GM23338 (cell line): ENCODE data around the gene TRIM71. TPM values are rescaled to one million over a fixed set of nuclear protein-coding genes. Genes with fewer than 3 reads are reported as not detected.
A peak's percentile ranks its signal among the peaks of the same experiment; 100 is the strongest.

Source experiments
- ATAC-seq: fragments of 200-7000 bp; cut with Tn5 transposase; 3 replicates; pipeline ENCODE4 v1.9.1; 2020
- DNase-seq: peaks from one replicate; pipeline ENCODE4 v3.0.0-alpha.2; 2015; ENCODE audit warnings: low spot score
- H2AFZ ChIP-seq: fragments of 200-600 bp; sonication (generic); 2 replicates; pipeline ENCODE4 v1.8.0; 2016; ENCODE audit warnings: antibody characterized with exemption, mild to moderate bottlenecking, moderate library complexity
- H3F3A ChIP-seq: fragments of 200-600 bp; sonication (generic); replicated peaks from 2 replicates; pipeline ENCODE4 v1.8.0; 2017; ENCODE audit warnings: antibody characterized with exemption, mixed run types, low read depth
- H3K27ac ChIP-seq: fragments of 200-600 bp; sonication (generic); 2 replicates; pipeline ENCODE4 v1.6.1; 2016; ENCODE audit warnings: low read depth
- H3K27me3 ChIP-seq: fragments of 200-600 bp; sonication (generic); 2 replicates; pipeline ENCODE4 v1.8.0; 2016; ENCODE audit warnings: mild to moderate bottlenecking, mixed run types, moderate library complexity; ENCODE audit not compliant: insufficient read depth
- H3K36me3 ChIP-seq: fragments of 200-600 bp; sonication (generic); 2 replicates; pipeline ENCODE4 v1.8.0; 2016; ENCODE audit warnings: mild to moderate bottlenecking; ENCODE audit not compliant: insufficient read depth
- H3K4me1 ChIP-seq: fragments of 200-600 bp; sonication (generic); 2 replicates; pipeline ENCODE4 v1.8.0; 2016; ENCODE audit warnings: mild to moderate bottlenecking, moderate library complexity; ENCODE audit not compliant: insufficient read depth
- H3K4me2 ChIP-seq: fragments of 200-600 bp; sonication (generic); 2 replicates; pipeline ENCODE4 v1.7.1; 2017; ENCODE audit warnings: mixed run types
- H3K4me3 ChIP-seq: fragments of 200-600 bp; sonication (generic); 2 replicates; pipeline ENCODE4 v1.6.1; 2016; ENCODE audit warnings: mixed run types
- H3K79me2 ChIP-seq: fragments of 200-600 bp; sonication (generic); replicated peaks from 2 replicates; pipeline ENCODE4 v1.8.0; 2017; ENCODE audit warnings: mild to moderate bottlenecking; ENCODE audit not compliant: insufficient read depth
- H3K9me2 ChIP-seq: fragments of 200-600 bp; sonication (generic); 2 replicates; pipeline ENCODE4 v1.8.0; 2017; ENCODE audit not compliant: insufficient read depth
- H4K20me1 ChIP-seq: fragments of 200-600 bp; sonication (generic); replicated peaks from 2 replicates; pipeline ENCODE4 v1.8.0; 2017; ENCODE audit warnings: mild to moderate bottlenecking; ENCODE audit not compliant: insufficient read depth
- H3K27ac Mint-ChIP-seq: 2 replicates; pipeline ENCODE4 v1.8.0; 2020; ENCODE audit warnings: inconsistent platforms, mild to moderate bottlenecking, moderate library complexity, mixed read lengths
- H3K27me3 Mint-ChIP-seq: 3 replicates; pipeline ENCODE4 v1.8.0; 2022; ENCODE audit warnings: low read depth, mild to moderate bottlenecking, moderate library complexity, mixed read lengths, inconsistent platforms; ENCODE audit not compliant: insufficient read depth, poor library complexity
- H3K36me3 Mint-ChIP-seq: 3 replicates; pipeline ENCODE4 v1.8.0; 2021; ENCODE audit warnings: low read depth, mild to moderate bottlenecking, inconsistent platforms, moderate library complexity, mixed read lengths
- H3K4me1 Mint-ChIP-seq: 3 replicates; pipeline ENCODE4 v1.8.0; 2020; ENCODE audit warnings: mild to moderate bottlenecking, inconsistent platforms, mixed read lengths
- H3K4me3 Mint-ChIP-seq: 3 replicates; pipeline ENCODE4 v1.8.0; 2021; ENCODE audit warnings: moderate library complexity, mild to moderate bottlenecking, inconsistent platforms, mixed read lengths
- H3K9me3 Mint-ChIP-seq: 3 replicates; pipeline ENCODE4 v1.8.0; 2020; ENCODE audit warnings: moderate library complexity, mild to moderate bottlenecking, inconsistent platforms, mixed read lengths
- CREB1 ChIP-seq: fragments of 250-450 bp; sonication (Bioruptor Pico); IDR thresholded peaks from 2 replicates; pipeline ENCODE4 v1.5.0; 2020; ENCODE audit warnings: low read depth, mild to moderate bottlenecking, moderate library complexity
- EZH2 ChIP-seq: fragments of 200-600 bp; sonication (generic); IDR thresholded peaks from one replicate; pipeline ENCODE4 v1.8.0; 2017; ENCODE audit warnings: antibody characterized with exemption, mild to moderate bottlenecking, low read depth; ENCODE audit not compliant: unreplicated experiment
- EZH2phosphoT487 ChIP-seq: fragments of 200-600 bp; sonication (generic); IDR thresholded peaks from one replicate; pipeline ENCODE4 v1.8.1; 2018; ENCODE audit warnings: antibody characterized with exemption; ENCODE audit not compliant: unreplicated experiment
- JUNB ChIP-seq: IDR thresholded peaks from one replicate; pipeline ENCODE4 v1.6.1; 2016; ENCODE audit warnings: antibody characterized with exemption; ENCODE audit not compliant: unreplicated experiment
- NANOG ChIP-seq: IDR thresholded peaks from 2 replicates; pipeline ENCODE4 v1.6.1; 2016; ENCODE audit warnings: antibody characterized with exemption, borderline replicate concordance
- POLR2AphosphoS5 ChIP-seq: IDR thresholded peaks from 2 replicates; pipeline ENCODE4 v1.6.1; 2016; ENCODE audit warnings: antibody characterized with exemption, low read depth
- STAT1 ChIP-seq: IDR thresholded peaks from one replicate; pipeline ENCODE4 v1.6.1; 2016; ENCODE audit warnings: antibody characterized with exemption; ENCODE audit not compliant: unreplicated experiment
- ZNF114 ChIP-seq: fragments of 250-450 bp; sonication (Bioruptor Pico); IDR thresholded peaks from 2 replicates; pipeline ENCODE4 v1.5.0; 2020; ENCODE audit warnings: mild to moderate bottlenecking, moderate library complexity
- ZNF331 ChIP-seq: fragments of 250-450 bp; sonication (Bioruptor Pico); IDR thresholded peaks from 2 replicates; pipeline ENCODE4 v1.5.0; 2020; ENCODE audit warnings: low read depth, mild to moderate bottlenecking, moderate library complexity
- polyA plus RNA-seq: library from polyadenylated mRNA; unstranded; fragments of >200 nt; fragmentation: Nextera tagmentation; extraction: Ambion mirVana; gene quantifications from 2 replicates; pipeline ENCODE4 v1.2.1, GENCODE V29; 2016
- total RNA-seq: library from RNA; depleted of rRNA; stranded (reverse); fragments of >200 nt; shearing (Covaris generic); gene quantifications from 2 replicates; pipeline ENCODE4 v1.2.3, GENCODE V29; 2014
- TF ChIP-seq, protein P1 (sequence below): fragments of 250-450 bp; sonication (Bioruptor Pico); IDR thresholded peaks from 2 replicates; pipeline ENCODE4 v1.5.0; 2020; ENCODE audit warnings: mild to moderate bottlenecking, moderate library complexity
- TF ChIP-seq, protein P2 (sequence below), 2 experiments: fragments of 200-600 bp in 1 of 2; sonication (generic) in 1 of 2; conservative IDR thresholded peaks; 2 replicates each; pipeline versions ENCODE4 v1.5.1 to v1.6.1; 2016 to 2017; ENCODE audit warnings: antibody characterized with exemption in 2 of 2, low read depth in 2 of 2, mild to moderate bottlenecking in 2 of 2, moderate library complexity in 1 of 2
- TF ChIP-seq, protein P3 (sequence below): IDR thresholded peaks from one replicate; pipeline ENCODE4 v1.6.1; 2018; ENCODE audit warnings: antibody characterized with exemption; ENCODE audit not compliant: unreplicated experiment
- TF ChIP-seq, protein P4 (sequence below): IDR thresholded peaks from 2 replicates; pipeline ENCODE4 v1.6.1; 2016; ENCODE audit warnings: antibody characterized with exemption

The TRIM71 gene
- total and polyA plus RNA-seq, 2 experiments from 2014 or later = 71.5 to 346 TPM

GRCh38 chr3:32868719-32869512, 51.1 kb downstream of the TRIM71 start:
- Histone ChIP-seq H2AFZ (no peak overlapping the region), H3K4me2 (peak overlapping the region; percentile 67), H3K9me2 (no peaks in the 10 kb centered on the region), H3K4me1 (peaks cover 90% of the 10 kb centered on the region), H3K79me2 (peaks cover 97% of the 10 kb centered on the region), H3K27me3 (no peaks in the 10 kb centered on the region), H4K20me1 (peaks cover 62% of the 10 kb centered on the region), H3K36me3 (no peaks in the 10 kb centered on the region), H3K4me3 (peak overlapping the region; percentile 42), H3F3A (peaks cover 42% of the 10 kb centered on the region), H3K27ac (peak overlapping the region; percentile 98)
- DNase-seq (peak; percentile 59), ATAC-seq (peak; percentile 9)
- Mint-ChIP-seq H3K27ac (peak overlapping the region; percentile 96), H3K4me3 (peak overlapping the region; percentile 63), H3K4me1 (peaks cover 97% of the 10 kb centered on the region), H3K27me3 (peaks cover 57% of the 10 kb centered on the region), H3K36me3 (peaks cover 23% of the 10 kb centered on the region; the same call in 2 of the 3 replicates), H3K9me3 (no peaks in the 10 kb centered on the region)
- no peak for TF ChIP-seq STAT1
- no peak for TF ChIP-seq POLR2AphosphoS5
- TF ChIP-seq NANOG = no peak
- TF ChIP-seq, protein P1, sequence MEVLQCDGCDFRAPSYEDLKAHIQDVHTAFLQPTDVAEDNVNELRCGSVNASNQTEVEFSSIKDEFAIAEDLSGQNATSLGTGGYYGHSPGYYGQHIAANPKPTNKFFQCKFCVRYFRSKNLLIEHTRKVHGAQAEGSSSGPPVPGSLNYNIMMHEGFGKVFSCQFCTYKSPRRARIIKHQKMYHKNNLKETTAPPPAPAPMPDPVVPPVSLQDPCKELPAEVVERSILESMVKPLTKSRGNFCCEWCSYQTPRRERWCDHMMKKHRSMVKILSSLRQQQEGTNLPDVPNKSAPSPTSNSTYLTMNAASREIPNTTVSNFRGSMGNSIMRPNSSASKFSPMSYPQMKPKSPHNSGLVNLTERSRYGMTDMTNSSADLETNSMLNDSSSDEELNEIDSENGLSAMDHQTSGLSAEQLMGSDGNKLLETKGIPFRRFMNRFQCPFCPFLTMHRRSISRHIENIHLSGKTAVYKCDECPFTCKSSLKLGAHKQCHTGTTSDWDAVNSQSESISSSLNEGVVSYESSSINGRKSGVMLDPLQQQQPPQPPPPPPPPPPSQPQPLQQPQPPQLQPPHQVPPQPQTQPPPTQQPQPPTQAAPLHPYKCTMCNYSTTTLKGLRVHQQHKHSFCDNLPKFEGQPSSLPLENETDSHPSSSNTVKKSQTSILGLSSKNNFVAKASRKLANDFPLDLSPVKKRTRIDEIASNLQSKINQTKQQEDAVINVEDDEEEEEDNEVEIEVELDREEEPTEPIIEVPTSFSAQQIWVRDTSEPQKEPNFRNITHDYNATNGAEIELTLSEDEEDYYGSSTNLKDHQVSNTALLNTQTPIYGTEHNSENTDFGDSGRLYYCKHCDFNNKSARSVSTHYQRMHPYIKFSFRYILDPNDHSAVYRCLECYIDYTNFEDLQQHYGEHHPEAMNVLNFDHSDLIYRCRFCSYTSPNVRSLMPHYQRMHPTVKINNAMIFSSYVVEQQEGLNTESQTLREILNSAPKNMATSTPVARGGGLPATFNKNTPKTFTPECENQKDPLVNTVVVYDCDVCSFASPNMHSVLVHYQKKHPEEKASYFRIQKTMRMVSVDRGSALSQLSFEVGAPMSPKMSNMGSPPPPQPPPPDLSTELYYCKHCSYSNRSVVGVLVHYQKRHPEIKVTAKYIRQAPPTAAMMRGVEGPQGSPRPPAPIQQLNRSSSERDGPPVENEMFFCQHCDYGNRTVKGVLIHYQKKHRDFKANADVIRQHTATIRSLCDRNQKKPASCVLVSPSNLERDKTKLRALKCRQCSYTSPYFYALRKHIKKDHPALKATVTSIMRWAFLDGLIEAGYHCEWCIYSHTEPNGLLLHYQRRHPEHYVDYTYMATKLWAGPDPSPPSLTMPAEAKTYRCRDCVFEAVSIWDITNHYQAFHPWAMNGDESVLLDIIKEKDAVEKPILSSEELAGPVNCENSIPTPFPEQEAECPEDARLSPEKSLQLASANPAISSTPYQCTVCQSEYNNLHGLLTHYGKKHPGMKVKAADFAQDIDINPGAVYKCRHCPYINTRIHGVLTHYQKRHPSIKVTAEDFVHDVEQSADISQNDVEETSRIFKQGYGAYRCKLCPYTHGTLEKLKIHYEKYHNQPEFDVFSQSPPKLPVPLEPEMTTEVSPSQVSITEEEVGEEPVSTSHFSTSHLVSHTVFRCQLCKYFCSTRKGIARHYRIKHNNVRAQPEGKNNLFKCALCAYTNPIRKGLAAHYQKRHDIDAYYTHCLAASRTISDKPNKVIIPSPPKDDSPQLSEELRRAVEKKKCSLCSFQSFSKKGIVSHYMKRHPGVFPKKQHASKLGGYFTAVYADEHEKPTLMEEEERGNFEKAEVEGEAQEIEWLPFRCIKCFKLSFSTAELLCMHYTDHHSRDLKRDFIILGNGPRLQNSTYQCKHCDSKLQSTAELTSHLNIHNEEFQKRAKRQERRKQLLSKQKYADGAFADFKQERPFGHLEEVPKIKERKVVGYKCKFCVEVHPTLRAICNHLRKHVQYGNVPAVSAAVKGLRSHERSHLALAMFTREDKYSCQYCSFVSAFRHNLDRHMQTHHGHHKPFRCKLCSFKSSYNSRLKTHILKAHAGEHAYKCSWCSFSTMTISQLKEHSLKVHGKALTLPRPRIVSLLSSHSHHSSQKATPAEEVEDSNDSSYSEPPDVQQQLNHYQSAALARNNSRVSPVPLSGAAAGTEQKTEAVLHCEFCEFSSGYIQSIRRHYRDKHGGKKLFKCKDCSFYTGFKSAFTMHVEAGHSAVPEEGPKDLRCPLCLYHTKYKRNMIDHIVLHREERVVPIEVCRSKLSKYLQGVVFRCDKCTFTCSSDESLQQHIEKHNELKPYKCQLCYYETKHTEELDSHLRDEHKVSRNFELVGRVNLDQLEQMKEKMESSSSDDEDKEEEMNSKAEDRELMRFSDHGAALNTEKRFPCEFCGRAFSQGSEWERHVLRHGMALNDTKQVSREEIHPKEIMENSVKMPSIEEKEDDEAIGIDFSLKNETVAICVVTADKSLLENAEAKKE (CRISPR knock-in tag) = no peak
- no peak for TF ChIP-seq JUNB
- TF ChIP-seq, protein P2, sequence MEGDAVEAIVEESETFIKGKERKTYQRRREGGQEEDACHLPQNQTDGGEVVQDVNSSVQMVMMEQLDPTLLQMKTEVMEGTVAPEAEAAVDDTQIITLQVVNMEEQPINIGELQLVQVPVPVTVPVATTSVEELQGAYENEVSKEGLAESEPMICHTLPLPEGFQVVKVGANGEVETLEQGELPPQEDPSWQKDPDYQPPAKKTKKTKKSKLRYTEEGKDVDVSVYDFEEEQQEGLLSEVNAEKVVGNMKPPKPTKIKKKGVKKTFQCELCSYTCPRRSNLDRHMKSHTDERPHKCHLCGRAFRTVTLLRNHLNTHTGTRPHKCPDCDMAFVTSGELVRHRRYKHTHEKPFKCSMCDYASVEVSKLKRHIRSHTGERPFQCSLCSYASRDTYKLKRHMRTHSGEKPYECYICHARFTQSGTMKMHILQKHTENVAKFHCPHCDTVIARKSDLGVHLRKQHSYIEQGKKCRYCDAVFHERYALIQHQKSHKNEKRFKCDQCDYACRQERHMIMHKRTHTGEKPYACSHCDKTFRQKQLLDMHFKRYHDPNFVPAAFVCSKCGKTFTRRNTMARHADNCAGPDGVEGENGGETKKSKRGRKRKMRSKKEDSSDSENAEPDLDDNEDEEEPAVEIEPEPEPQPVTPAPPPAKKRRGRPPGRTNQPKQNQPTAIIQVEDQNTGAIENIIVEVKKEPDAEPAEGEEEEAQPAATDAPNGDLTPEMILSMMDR (conservative IDR thresholded peaks at IDR 0.05; ENCODE audit: low read depth in 2 of 2) = no peak
- no peak for TF ChIP-seq ZNF331
- TF ChIP-seq EZH2 = no peak
- TF ChIP-seq, protein P3, sequence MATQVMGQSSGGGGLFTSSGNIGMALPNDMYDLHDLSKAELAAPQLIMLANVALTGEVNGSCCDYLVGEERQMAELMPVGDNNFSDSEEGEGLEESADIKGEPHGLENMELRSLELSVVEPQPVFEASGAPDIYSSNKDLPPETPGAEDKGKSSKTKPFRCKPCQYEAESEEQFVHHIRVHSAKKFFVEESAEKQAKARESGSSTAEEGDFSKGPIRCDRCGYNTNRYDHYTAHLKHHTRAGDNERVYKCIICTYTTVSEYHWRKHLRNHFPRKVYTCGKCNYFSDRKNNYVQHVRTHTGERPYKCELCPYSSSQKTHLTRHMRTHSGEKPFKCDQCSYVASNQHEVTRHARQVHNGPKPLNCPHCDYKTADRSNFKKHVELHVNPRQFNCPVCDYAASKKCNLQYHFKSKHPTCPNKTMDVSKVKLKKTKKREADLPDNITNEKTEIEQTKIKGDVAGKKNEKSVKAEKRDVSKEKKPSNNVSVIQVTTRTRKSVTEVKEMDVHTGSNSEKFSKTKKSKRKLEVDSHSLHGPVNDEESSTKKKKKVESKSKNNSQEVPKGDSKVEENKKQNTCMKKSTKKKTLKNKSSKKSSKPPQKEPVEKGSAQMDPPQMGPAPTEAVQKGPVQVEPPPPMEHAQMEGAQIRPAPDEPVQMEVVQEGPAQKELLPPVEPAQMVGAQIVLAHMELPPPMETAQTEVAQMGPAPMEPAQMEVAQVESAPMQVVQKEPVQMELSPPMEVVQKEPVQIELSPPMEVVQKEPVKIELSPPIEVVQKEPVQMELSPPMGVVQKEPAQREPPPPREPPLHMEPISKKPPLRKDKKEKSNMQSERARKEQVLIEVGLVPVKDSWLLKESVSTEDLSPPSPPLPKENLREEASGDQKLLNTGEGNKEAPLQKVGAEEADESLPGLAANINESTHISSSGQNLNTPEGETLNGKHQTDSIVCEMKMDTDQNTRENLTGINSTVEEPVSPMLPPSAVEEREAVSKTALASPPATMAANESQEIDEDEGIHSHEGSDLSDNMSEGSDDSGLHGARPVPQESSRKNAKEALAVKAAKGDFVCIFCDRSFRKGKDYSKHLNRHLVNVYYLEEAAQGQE = no peak
- TF ChIP-seq, protein P4, sequence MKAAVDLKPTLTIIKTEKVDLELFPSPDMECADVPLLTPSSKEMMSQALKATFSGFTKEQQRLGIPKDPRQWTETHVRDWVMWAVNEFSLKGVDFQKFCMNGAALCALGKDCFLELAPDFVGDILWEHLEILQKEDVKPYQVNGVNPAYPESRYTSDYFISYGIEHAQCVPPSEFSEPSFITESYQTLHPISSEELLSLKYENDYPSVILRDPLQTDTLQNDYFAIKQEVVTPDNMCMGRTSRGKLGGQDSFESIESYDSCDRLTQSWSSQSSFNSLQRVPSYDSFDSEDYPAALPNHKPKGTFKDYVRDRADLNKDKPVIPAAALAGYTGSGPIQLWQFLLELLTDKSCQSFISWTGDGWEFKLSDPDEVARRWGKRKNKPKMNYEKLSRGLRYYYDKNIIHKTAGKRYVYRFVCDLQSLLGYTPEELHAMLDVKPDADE = no peak
- no peak for TF ChIP-seq ZNF114 (CRISPR knock-in tag)
- no peak for TF ChIP-seq EZH2phosphoT487
- TF ChIP-seq CREB1 (CRISPR knock-in tag) = no peak
